ENCODE measurements around the gene ZBP1. TPM values are rescaled to one million over a fixed set of nuclear protein-coding genes. Genes with fewer than 3 reads are reported as not detected.

Gene ZBP1
- total RNA-seq, 1 experiment from 2014 or later: not detected

- peaks cover 100% of the 10 kb centered on the region for H3K27me3 ChIP-seq (ENCODE audit: insufficient read depth, low read depth)
- H3K27ac ChIP-seq: no peak overlapping the region
- TF ChIP-seq EZH2 (IDR thresholded peaks at IDR 0.05; ENCODE audit: low read depth): no peak
- TF ChIP-seq CTCF (conservative IDR thresholded peaks at IDR 0.05): no peak
- no peaks in the 10 kb centered on the region for H3F3A ChIP-seq (ENCODE audit: insufficient read depth, low read depth)
- no peaks in the 10 kb centered on the region for H3K36me3 ChIP-seq (ENCODE audit: low read depth)
- no peak overlapping the region for H3K4me3 ChIP-seq
- intact Hi-C loops (cut with micrococcal nuclease; ENCODE audit: unreplicated experiment): no loop called here
- H3K9me2 ChIP-seq (ENCODE audit: insufficient read depth): no peaks in the 10 kb centered on the region
- no peak for DNase-seq
- CTCF ChIA-PET: no interaction called here
- BruUV-seq (replicated peaks): no TSS peak
- H4K20me1 ChIP-seq (ENCODE audit: insufficient read depth): no peaks in the 10 kb centered on the region
- POLR2A ChIA-PET (ENCODE audit: unreplicated experiment): no interaction called here
- H3K79me2 ChIP-seq (ENCODE audit: low read depth): no peaks in the 10 kb centered on the region
- no peak overlapping the region for H3K4me2 ChIP-seq
- H3K4me1 ChIP-seq (replicated peaks; ENCODE audit: insufficient read depth): no peaks in the 10 kb centered on the region
- H2AFZ ChIP-seq: no peak overlapping the region
- no peaks in the 10 kb centered on the region for H3K9me3 ChIP-seq (ENCODE audit: insufficient read depth, low read depth)
These were observed 55.9 kb downstream of the ZBP1 start for GRCh38 chr20:57564180-57564802.

GRCh38 chr20:57563522-57563921 is 56.7 kb downstream of the ZBP1 start:
- H3K36me3 ChIP-seq (ENCODE audit: low read depth): no peaks in the 10 kb centered on the region
- H3K9me2 ChIP-seq (ENCODE audit: insufficient read depth): no peaks in the 10 kb centered on the region
- DNase-seq: no peak
- intact Hi-C loops (cut with micrococcal nuclease; ENCODE audit: unreplicated experiment): no loop called here
- peaks cover 100% of the 10 kb centered on the region for H3K27me3 ChIP-seq (ENCODE audit: insufficient read depth, low read depth)
- no peak overlapping the region for H3K4me3 ChIP-seq
- H3K9me3 ChIP-seq (ENCODE audit: insufficient read depth, low read depth): no peaks in the 10 kb centered on the region
- H3K27ac ChIP-seq: no peak overlapping the region
- TF ChIP-seq CTCF (conservative IDR thresholded peaks at IDR 0.05) (no peak), EZH2 (IDR thresholded peaks at IDR 0.05; ENCODE audit: low read depth) (no peak)
- no peaks in the 10 kb centered on the region for H3K4me1 ChIP-seq (replicated peaks; ENCODE audit: insufficient read depth)
- H3K79me2 ChIP-seq (ENCODE audit: low read depth): no peaks in the 10 kb centered on the region
- no TSS peak for BruUV-seq (replicated peaks)
- H2AFZ ChIP-seq: no peak overlapping the region
- CTCF ChIA-PET: no interaction called here
- no peak overlapping the region for H3K4me2 ChIP-seq
- no peaks in the 10 kb centered on the region for H4K20me1 ChIP-seq (ENCODE audit: insufficient read depth)
- POLR2A ChIA-PET (ENCODE audit: unreplicated experiment): no interaction called here
- no peaks in the 10 kb centered on the region for H3F3A ChIP-seq (ENCODE audit: insufficient read depth, low read depth)

- H4K20me1 ChIP-seq (ENCODE audit: insufficient read depth): no peaks in the 10 kb centered on the region
- H3K9me2 ChIP-seq (ENCODE audit: insufficient read depth): no peaks in the 10 kb centered on the region
- TF ChIP-seq EZH2 (IDR thresholded peaks at IDR 0.05; ENCODE audit: low read depth) (no peak), CTCF (conservative IDR thresholded peaks at IDR 0.05) (no peak)
- H3K27ac ChIP-seq: no peak overlapping the region
- POLR2A ChIA-PET (ENCODE audit: unreplicated experiment): no interaction called here
- no peaks in the 10 kb centered on the region for H3K9me3 ChIP-seq (ENCODE audit: insufficient read depth, low read depth)
- no peaks in the 10 kb centered on the region for H3K79me2 ChIP-seq (ENCODE audit: low read depth)
- CTCF ChIA-PET: no interaction called here
- intact Hi-C loops (cut with micrococcal nuclease; ENCODE audit: unreplicated experiment): no loop called here
- no peak for DNase-seq
- no peaks in the 10 kb centered on the region for H3K4me1 ChIP-seq (replicated peaks; ENCODE audit: insufficient read depth)
- H3K36me3 ChIP-seq (ENCODE audit: low read depth): no peaks in the 10 kb centered on the region
- no peaks in the 10 kb centered on the region for H3F3A ChIP-seq (ENCODE audit: insufficient read depth, low read depth)
- BruUV-seq (replicated peaks): no TSS peak
- H3K27me3 ChIP-seq (ENCODE audit: insufficient read depth, low read depth): peaks cover 100% of the 10 kb centered on the region
- H2AFZ ChIP-seq: no peak overlapping the region
- H3K4me3 ChIP-seq: no peak overlapping the region
- H3K4me2 ChIP-seq: no peak overlapping the region
These were observed 57.4 kb downstream of the ZBP1 start for GRCh38 chr20:57562541-57563465.

All from PC-9 (cell line).